Activated naive CD4-positive, alpha-beta T cell (primary cell): Measurements from ENCODE around the gene C6orf136.

Source experiments
- DNase-seq, 4 experiments: peaks; one replicate each; lab custom pipeline; 2025; lab: John Stamatoyannopoulos, UW

Gene C6orf136

GRCh38 chr6:30686009-30686907, 39.3 kb downstream of the C6orf136 start, which contains the start of gene PPP1R18:
Gene PPP1R18 (minus strand): TSS chr6:30686645. CDS start chr6:30686018, 627 bp downstream.
- peak; percentile 33 to 82 (median 58) for DNase-seq

DNA sequence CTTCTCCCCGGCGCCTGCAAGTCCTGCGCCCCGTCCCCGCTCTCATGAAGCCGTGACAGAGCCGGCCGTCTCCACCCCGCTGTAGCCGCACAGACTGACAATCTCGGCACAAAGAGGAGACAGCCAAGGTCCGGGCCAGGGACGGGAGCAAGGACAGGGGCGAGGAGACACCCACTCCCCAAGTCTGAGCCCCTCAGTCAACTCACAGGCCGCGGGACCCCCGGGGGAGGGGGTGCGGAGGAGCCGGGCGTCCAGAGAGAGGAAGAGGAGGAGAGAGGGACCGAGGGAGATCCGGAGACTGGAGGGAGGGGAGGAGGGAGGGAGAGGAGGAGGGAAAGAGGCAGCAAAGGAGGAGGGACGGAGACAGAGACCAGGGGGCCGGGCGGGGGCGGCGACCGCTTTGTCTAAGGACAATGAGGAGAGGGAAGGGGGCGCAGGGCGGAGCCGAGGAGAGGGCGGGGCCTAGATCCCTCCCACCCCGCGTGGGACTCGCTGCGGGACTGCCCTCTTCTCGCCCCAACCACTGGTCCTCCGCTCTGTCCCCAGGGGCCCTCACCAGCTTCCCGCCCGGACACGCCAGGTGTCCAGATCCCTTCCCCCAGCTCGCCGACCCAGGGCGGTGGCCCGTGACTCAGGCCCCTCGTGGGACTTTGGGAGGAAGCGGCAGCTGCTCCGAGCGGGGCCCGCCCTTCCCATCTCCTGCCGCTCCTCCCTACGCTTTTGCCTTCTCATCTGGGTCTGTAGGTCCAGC, 40.1 kb downstream of the C6orf136 start:
- peak in 3 of 4 experiments; percentile 37 to 62 (median 47) for DNase-seq

DNA sequence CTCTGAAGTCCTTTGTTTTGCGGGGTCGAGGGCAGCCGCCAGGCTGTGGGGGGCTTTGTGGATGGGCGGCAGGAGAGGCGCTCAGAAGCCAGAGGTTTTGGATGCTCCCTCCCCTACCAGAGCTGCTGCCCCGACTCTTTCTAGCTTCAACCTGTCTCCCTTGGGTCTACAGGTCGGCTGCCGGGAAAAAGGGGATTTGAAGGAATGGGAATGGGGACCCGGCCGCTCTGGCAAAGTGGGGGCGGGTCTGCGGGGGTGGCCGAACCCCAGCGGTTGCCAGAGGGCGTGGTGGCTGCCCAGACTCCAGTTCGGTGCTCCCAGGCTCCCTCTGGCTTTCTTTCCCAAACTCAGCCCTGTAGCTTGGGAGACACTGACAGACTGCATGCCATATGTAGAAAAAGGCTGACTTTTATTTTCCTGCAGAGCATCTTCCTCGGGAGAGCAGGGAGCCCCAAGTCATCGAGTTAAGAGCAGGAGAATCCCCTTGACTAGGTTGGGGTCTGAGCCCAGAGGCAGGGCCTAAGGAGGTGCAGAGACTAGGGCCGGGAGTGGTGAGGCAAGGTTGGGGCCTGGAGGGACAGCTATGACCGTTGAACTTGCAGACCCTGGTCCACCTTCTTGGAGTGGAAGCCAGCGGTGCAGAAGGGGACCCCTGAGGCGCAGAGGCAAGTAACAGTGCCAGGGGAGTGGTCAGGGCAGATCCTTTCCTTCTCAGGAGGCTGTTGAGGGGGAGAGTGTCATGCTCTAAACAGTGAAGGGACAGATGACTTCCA, 40.9 kb downstream of the C6orf136 start:
- no peak for DNase-seq

DNA sequence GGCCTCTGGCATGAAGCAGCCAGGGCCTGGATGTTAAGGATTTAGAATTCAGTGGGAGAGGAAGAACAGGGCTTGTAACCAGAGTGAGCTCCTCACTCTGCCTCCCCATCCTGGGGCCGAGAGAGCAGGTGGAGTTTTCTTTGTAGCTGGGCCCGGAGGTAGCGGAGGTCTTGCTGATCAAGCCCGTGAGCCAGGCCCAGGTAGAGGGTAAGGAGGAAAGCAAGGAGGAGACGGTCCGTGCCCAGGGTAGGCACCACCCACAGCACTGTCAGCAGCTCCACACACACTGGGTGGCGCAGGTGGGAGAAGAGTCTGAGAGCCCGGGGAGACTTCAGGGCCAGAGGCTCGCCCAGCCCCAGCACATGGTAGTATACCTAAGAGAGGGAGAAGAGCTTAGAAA, 41.6 kb downstream of the C6orf136 start:
- DNase-seq = no peak

DNA sequence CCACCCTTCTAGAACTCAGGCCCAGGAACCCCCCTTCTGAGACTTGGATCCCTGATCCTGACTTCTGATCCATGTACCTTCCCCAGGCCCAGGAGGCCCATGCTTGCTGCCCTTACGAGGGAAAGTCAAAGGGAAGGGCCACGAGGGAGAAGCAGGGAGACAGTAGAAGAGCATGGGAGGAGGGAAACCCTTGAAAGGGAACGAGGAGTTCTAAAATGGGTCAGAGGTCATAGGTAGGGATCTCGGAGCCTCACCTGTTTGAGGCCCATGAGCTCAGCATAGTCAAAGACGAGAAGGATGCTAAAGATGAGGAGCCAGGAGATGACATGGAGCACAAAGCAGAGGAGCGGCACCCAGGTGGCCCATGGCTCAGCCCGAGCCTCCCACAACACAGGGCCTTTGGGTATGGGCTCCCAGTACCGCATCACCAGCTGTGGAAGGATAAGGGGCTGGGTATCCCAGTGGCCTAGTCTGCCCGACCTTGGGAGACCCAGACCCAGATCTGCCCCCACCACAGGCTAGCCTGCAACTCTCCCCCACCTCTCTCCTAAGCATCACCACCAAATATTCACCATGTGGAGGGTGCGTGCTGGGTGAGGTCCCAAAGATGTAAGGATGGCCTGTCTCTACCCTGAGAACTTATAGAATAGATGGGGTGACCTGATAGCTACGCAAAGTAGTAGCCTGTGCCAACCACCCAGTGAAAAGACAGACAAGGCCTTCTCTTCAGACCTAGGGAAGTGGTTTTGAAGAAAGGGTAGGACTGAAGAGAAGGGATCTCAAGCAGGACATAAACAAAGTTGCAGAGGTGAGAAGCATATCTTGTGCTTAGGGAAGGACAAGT, 42.3 kb downstream of the C6orf136 start:
- no peak for DNase-seq

- DNase-seq = no peak
Measured at GRCh38 chr6:30689985-30690384, 43.1 kb downstream of the C6orf136 start.

- peak; percentile 18 to 62 (median 37) for DNase-seq
Measured at GRCh38 chr6:30690403-30691207, 43.7 kb downstream of the C6orf136 start, which contains the start of gene NRM. Gene NRM (minus strand): TSS chr6:30690984. CDS start chr6:30690974, 10 bp downstream.

DNA sequence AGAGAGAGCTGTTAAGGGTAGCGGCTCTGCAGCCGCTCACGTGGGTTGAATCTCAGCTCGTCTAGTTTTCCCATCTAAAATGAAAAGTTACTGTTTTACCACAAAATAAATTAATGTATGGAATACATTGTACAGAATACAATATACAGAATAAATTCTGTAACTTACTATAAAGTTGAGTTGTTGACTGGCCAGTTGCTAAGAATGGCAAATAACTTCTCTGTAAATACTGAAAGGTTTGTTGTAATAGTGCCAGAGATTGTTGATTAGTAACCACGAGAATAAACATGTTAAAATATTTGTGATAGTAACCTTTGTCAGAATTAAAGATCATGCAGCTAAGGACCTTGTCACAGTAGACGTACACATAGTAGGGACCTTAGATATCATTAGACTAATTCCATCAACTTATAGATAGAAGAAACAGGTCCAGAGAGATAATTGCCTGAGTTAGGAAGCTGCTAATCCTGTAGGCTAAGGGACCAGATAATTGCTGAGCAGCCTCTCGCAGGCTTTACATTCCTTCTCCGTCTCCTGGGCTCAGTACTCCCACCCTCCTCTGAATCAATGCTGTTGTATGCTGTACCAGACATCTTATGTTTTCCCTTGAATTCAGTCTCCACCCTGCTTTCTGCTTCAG, 44.4 kb downstream of the C6orf136 start:
- no peak for DNase-seq

DNA sequence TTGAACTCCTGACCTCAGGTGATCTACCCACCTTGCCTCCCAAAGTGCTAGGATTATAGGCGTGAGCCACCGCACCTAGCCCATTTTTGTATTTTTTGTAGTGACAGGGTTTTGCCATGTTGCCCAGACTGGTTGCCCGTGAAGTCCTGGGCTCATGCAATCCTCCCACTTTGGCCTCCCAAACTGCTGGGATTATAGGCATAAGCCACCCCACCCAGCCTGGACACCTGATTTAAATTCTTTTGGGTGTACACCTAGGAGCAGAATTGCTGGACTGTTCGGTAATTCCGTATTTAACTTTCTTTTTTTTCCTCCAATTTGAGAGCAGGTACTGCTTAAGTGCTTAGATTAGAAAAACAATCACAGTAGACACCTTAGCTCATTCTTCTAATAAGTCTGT, 49.5 kb downstream of the C6orf136 start:
- DNase-seq = no peak

DNA sequence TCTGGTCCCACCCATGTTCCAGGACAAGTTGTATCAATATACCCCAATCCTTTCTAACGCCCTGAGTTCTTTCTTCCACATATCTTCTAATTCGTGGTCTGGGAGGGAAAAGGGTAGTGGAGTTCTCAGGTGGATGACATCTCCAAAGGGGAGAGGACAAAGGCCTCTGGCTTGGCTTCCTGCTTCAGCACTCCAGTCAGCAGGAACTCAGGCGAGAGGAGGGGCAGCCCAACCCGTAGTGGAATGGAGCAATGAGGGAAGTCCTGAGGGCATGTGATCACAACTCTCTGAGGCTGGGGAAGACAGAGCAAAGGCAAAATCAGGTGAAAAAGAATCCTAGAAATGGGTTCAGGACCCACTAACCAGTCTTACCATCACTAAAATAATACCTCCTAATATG, 53.4 kb downstream of the C6orf136 start:
- no peak for DNase-seq
